ENCODE data around the gene HIBCH. TPM values are rescaled to one million over a fixed set of nuclear protein-coding genes. Genes with fewer than 3 reads are reported as not detected.
"Not testable (repeated sequence)": the region's sequence is repeated elsewhere in the genome, so short reads cannot be mapped to it uniquely, and the experiment has no call there.

Gene HIBCH
- total RNA-seq, 4 donors from 2014 or later = 16.5 to 20.1 (median 18.3) TPM

DNA sequence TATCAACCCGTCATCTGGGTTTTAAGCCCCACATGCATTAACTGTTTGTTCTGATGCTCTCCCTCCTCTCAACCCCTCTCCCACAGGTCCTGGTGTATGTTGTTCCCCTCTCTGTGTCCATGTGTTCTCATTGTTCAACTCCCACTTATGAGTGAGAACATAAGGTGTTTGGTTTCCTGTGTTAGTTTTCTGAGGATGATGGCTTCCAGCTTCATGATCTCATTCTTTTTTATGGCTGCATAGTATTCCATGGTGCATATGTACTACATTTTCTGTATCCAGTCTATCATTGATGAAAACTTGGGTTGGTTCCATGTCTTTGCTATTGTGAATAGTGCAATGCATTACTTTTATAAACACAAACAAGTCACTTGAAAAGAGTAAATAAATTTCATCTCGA is 16.8 kb upstream of the HIBCH start:
- ATAC-seq = no peak
- TF ChIP-seq EP300 (IDR thresholded peaks at IDR 0.05) (no peak), POLR2AphosphoS5 (IDR thresholded peaks at IDR 0.05) (no peak), POLR2A (IDR thresholded peaks at IDR 0.05) (no peak)
- TF ChIP-seq, protein P1, sequence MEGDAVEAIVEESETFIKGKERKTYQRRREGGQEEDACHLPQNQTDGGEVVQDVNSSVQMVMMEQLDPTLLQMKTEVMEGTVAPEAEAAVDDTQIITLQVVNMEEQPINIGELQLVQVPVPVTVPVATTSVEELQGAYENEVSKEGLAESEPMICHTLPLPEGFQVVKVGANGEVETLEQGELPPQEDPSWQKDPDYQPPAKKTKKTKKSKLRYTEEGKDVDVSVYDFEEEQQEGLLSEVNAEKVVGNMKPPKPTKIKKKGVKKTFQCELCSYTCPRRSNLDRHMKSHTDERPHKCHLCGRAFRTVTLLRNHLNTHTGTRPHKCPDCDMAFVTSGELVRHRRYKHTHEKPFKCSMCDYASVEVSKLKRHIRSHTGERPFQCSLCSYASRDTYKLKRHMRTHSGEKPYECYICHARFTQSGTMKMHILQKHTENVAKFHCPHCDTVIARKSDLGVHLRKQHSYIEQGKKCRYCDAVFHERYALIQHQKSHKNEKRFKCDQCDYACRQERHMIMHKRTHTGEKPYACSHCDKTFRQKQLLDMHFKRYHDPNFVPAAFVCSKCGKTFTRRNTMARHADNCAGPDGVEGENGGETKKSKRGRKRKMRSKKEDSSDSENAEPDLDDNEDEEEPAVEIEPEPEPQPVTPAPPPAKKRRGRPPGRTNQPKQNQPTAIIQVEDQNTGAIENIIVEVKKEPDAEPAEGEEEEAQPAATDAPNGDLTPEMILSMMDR (IDR thresholded peaks at IDR 0.05) = no peak
- H3K4me3 ChIP-seq = no peak overlapping the region
- no peak overlapping the region for H3K27ac ChIP-seq
- H3K27me3 ChIP-seq = no peaks in the 10 kb centered on the region
- no peaks in the 10 kb centered on the region for H3K9me3 ChIP-seq
- H3K4me1 ChIP-seq = no peaks in the 10 kb centered on the region
- WGBS, 2 donors (ENCODE audit: low coverage in 1 of 2) = 90 to 100% methylated on average over 2 of the region's 2 CpGs
- no peaks in the 10 kb centered on the region for H3K36me3 ChIP-seq

DNA sequence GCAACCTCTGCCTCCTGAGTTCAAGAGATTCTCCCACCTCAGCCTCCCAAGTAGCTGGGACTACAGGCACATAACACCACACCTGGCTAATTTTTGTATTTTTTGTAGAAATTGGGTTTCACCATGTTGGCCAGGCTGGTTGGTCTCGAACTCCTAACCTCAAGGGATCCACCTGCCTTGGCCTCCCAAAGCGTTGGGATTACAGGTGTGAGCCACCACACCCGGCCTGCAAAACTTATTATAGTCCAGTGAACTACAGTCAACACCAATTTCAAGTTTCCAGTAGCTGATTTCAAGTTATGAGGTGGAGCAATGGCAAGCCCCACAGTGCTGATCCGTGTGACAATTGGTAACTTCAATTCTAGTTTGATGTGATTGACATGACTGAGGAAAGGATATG is 16.0 kb upstream of the HIBCH start:
- H3K36me3 ChIP-seq, H3K27me3 ChIP-seq, H3K4me1 ChIP-seq, H3K9me3 ChIP-seq, H3K4me3 ChIP-seq, H3K27ac ChIP-seq, ATAC-seq: not testable (repeated sequence)
- 86% methylated on average over 3 of the region's 4 CpGs; no CpG with 5 or more reads in 1 of the 2 donors for WGBS, 2 donors (ENCODE audit: low coverage in 1 of 2)

DNA sequence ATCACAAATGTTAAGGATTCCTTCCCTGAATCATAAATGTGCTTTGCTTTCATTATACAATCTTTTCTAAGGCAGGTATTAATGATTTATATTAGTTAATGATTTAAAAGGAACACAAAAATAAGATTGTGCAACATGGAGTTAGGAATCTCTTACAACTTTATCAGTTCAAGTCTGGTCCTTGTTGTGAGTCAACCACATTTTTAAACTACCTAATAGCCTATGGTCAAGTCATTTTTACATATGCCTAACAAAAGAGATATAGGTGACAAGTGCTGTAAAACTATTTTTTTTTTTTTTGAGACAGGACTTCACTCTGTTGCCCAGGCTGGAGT is 15.6 kb upstream of the HIBCH start:
- Histone ChIP-seq H3K36me3 (no peaks in the 10 kb centered on the region), H3K9me3 (no peaks in the 10 kb centered on the region), H3K4me1 (no peaks in the 10 kb centered on the region), H3K4me3 (no peak overlapping the region), H3K27ac (no peak overlapping the region), H3K27me3 (no peaks in the 10 kb centered on the region)
- no peak for ATAC-seq
- TF ChIP-seq, protein P1 (IDR thresholded peaks at IDR 0.05) = no peak
- TF ChIP-seq POLR2A (IDR thresholded peaks at IDR 0.05) (no peak), POLR2AphosphoS5 (IDR thresholded peaks at IDR 0.05) (no peak), EP300 (IDR thresholded peaks at IDR 0.05) (no peak)

DNA sequence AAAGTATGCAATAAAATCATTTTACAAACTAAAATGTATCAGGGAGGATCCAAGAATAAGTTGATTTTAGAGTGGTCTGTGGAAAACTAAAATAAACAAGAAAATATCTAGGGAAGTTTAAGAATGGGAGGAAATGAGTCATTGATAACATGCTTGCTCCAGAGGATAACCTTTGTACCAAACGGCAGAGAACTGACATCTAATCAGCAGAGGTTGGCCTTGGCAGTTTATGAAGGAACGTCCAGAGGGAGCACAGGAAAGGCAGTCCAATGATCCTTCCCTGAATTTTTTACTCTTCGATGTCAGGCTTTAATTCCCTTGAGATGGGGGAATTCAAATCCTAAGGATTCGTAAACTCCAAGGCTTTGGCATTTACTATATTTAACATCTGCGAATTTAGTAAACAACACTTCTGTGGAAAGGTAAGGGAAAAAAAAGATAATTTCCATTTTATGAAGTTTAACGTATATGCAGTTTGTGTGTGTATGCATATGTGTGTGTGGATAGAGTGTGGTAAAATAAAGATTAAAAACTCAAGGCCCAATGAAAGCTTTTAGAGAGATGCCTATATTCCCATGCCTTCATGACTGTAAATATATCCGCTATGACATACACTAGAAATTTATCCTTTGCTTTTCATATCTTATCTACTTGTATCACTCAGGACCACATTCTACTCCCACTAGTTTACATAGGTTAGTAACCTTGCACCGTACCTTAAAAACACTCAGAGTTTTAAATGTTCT is 15.0 kb upstream of the HIBCH start:
- Histone ChIP-seq H3K4me3 (no peak overlapping the region), H3K27me3 (no peaks in the 10 kb centered on the region), H3K9me3 (no peaks in the 10 kb centered on the region), H3K27ac (no peak overlapping the region), H3K36me3 (no peaks in the 10 kb centered on the region), H3K4me1 (no peaks in the 10 kb centered on the region)
- TF ChIP-seq POLR2A (IDR thresholded peaks at IDR 0.05) (no peak), EP300 (IDR thresholded peaks at IDR 0.05) (no peak), POLR2AphosphoS5 (IDR thresholded peaks at IDR 0.05) (no peak)
- TF ChIP-seq, protein P1 (IDR thresholded peaks at IDR 0.05) = no peak
- no peak for ATAC-seq
- WGBS, 2 donors (ENCODE audit: low coverage in 1 of 2) = 64 to 68% methylated on average over 8 of the region's 8 CpGs

DNA sequence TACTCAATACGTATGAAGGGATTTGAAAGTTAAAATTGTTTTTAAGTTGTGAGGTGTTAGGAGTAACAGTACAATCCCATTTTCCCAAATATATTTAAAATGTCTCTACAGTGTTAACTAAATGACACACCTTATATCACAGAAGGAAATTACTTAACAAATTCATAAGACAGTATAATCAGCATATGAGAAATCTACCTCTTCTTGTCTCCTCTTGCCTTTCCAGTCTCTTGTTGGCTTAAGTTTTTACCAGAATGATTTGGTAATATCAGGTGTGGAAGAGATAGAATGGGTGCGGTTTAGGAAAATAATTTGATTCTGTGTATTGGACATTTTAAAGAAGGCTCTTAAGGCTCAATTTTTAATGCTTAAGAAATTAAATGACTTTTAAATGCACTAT is 14.3 kb upstream of the HIBCH start:
- TF ChIP-seq, protein P1 (IDR thresholded peaks at IDR 0.05) = no peak
- TF ChIP-seq EP300 (IDR thresholded peaks at IDR 0.05) (no peak), POLR2AphosphoS5 (IDR thresholded peaks at IDR 0.05) (no peak), POLR2A (IDR thresholded peaks at IDR 0.05) (no peak)

More for the DNA sequence above, 14.3 kb upstream of the HIBCH start:
- Histone ChIP-seq H3K36me3 (no peaks in the 10 kb centered on the region), H3K27me3 (no peaks in the 10 kb centered on the region), H3K4me3 (no peak overlapping the region), H3K4me1 (no peaks in the 10 kb centered on the region), H3K9me3 (no peaks in the 10 kb centered on the region), H3K27ac (no peak overlapping the region)
- 66 to 75% methylated on average over 2 of the region's 2 CpGs for WGBS, 2 donors (ENCODE audit: low coverage in 1 of 2)
- no peak for ATAC-seq
